ENCODE measurements around the gene HK1. TPM values are rescaled to one million over a fixed set of nuclear protein-coding genes. Genes with fewer than 3 reads are reported as not detected.

Gene HK1
- total RNA-seq, 1 experiment from 2014 or later = 98.8 TPM

DNA sequence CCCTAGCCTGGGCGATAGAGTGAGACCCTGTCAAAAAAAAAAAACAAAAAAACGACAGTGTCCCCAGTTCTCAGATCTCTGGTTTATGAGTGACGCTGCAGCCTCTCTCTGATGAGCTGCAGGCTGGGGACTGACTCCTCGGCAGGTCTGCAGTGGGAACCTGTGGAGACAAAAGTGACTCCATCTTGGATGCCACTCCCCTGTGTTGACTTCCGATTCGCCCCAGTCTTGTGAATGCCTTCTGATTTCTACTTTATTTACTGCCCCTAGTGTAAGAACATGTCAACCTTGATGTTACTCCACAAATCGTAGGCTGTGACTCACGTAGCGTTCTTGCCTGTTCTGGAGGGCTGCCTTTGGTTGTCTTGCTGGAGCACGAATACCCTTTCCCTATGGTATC, 132.2 kb downstream of the HK1 start:
- H3K56ac ChIP-seq (ENCODE audit: insufficient read length, low read depth, low read length) = no peak overlapping the region
- H3K23me2 ChIP-seq (ENCODE audit: insufficient read length, low read depth, low read length, poor library complexity, severe bottlenecking) = no peaks in the 10 kb centered on the region
- H4K91ac ChIP-seq (ENCODE audit: insufficient read length, low read depth, low read length) = no peak overlapping the region
- no CpG with 5 or more reads among the region's 10 CpGs for WGBS (ENCODE audit: extremely low coverage, insufficient read length, low lambda C conversion rate)
- no peaks in the 10 kb centered on the region; a peak in 1 of 7 replicates for H3K36me3 Mint-ChIP-seq (ENCODE audit: insufficient read depth in 1 of 3, low read depth in 3 of 3)
- no peak overlapping the region for H3K4me2 ChIP-seq (ENCODE audit: insufficient read depth, insufficient read length, low read length)
- H2BK20ac ChIP-seq (ENCODE audit: low read depth, low read length, poor library complexity, severe bottlenecking) = no peak overlapping the region
- no peaks in the 10 kb centered on the region for H3K79me1 ChIP-seq (ENCODE audit: insufficient read depth, low read depth, low read length, poor library complexity, severe bottlenecking)
- H2BK5ac ChIP-seq (ENCODE audit: insufficient read length, low read length) = no peak overlapping the region
- no peak overlapping the region for H3K23ac ChIP-seq (ENCODE audit: insufficient read length, low read depth, low read length)
- H3K14ac ChIP-seq (ENCODE audit: insufficient read depth, low read length) = no peak overlapping the region
- peaks cover 22 to 27% of the 10 kb centered on the region in 2 experiments for H3K4me1 Mint-ChIP-seq
- TF ChIP-seq, protein P1, sequence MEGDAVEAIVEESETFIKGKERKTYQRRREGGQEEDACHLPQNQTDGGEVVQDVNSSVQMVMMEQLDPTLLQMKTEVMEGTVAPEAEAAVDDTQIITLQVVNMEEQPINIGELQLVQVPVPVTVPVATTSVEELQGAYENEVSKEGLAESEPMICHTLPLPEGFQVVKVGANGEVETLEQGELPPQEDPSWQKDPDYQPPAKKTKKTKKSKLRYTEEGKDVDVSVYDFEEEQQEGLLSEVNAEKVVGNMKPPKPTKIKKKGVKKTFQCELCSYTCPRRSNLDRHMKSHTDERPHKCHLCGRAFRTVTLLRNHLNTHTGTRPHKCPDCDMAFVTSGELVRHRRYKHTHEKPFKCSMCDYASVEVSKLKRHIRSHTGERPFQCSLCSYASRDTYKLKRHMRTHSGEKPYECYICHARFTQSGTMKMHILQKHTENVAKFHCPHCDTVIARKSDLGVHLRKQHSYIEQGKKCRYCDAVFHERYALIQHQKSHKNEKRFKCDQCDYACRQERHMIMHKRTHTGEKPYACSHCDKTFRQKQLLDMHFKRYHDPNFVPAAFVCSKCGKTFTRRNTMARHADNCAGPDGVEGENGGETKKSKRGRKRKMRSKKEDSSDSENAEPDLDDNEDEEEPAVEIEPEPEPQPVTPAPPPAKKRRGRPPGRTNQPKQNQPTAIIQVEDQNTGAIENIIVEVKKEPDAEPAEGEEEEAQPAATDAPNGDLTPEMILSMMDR (conservative IDR thresholded peaks at IDR 0.05) = no peak
- no peaks in the 10 kb centered on the region for H3K79me2 ChIP-seq (ENCODE audit: insufficient read depth, low read length)
- no peaks in the 10 kb centered on the region; the same call in 1 of the 2 replicates for H3K4me1 ChIP-seq (ENCODE audit: insufficient read depth, low read length)
- H2BK15ac ChIP-seq (ENCODE audit: low read depth, low read length) = no peak overlapping the region
- no peak overlapping the region for H3K4ac ChIP-seq (ENCODE audit: low read depth, low read length)
- H3K9me3 Mint-ChIP-seq = no peaks in the 10 kb centered on the region
- no peaks in the 10 kb centered on the region for H4K20me1 ChIP-seq (ENCODE audit: control insufficient read depth, insufficient read depth, insufficient read length)
- H2BK12ac ChIP-seq (ENCODE audit: insufficient read length, low read depth, low read length) = no peak overlapping the region
- no peak overlapping the region for H2AFZ ChIP-seq (ENCODE audit: low read length)
- H4K8ac ChIP-seq (replicated peaks; ENCODE audit: insufficient read length, low read depth, low read length) = no peak overlapping the region
- no peak overlapping the region for H3T11ph ChIP-seq (ENCODE audit: low read length)
- DNase-seq = no peak
- H3K9ac ChIP-seq (ENCODE audit: extremely low read depth, insufficient read length, low read length) = no peak overlapping the region
- no peak overlapping the region for H3K27ac Mint-ChIP-seq
- H3K27me3 Mint-ChIP-seq (ENCODE audit: low read depth) = peaks cover 18% of the 10 kb centered on the region
- H3K18ac ChIP-seq (ENCODE audit: insufficient read length, low read depth, low read length) = no peak overlapping the region
- no peak overlapping the region for H3K27ac ChIP-seq (ENCODE audit: insufficient read length, low read depth, low read length)
- no peaks in the 10 kb centered on the region; the same call in 1 of the 2 replicates for H3K27me3 ChIP-seq (ENCODE audit: insufficient read depth, low read length)
- no peak overlapping the region for H4K5ac ChIP-seq (ENCODE audit: insufficient read length, low read depth, low read length)
- H2BK120ac ChIP-seq (ENCODE audit: low read depth, low read length, poor library complexity, severe bottlenecking) = no peak overlapping the region
- no peak overlapping the region for H3K4me3 Mint-ChIP-seq
- no peak overlapping the region for H2AK5ac ChIP-seq (ENCODE audit: insufficient read length, low read length)
- H3K9me3 ChIP-seq (ENCODE audit: control insufficient read depth, low read depth, low read length) = no peaks in the 10 kb centered on the region

Measured in H9 (cell line).